ENCODE results near the gene DAGLA. TPM values are rescaled to one million over a fixed set of nuclear protein-coding genes. Genes with fewer than 3 reads are reported as not detected.
A peak's percentile ranks its signal among the peaks of the same experiment; 100 is the strongest.

The DAGLA gene, protein sequence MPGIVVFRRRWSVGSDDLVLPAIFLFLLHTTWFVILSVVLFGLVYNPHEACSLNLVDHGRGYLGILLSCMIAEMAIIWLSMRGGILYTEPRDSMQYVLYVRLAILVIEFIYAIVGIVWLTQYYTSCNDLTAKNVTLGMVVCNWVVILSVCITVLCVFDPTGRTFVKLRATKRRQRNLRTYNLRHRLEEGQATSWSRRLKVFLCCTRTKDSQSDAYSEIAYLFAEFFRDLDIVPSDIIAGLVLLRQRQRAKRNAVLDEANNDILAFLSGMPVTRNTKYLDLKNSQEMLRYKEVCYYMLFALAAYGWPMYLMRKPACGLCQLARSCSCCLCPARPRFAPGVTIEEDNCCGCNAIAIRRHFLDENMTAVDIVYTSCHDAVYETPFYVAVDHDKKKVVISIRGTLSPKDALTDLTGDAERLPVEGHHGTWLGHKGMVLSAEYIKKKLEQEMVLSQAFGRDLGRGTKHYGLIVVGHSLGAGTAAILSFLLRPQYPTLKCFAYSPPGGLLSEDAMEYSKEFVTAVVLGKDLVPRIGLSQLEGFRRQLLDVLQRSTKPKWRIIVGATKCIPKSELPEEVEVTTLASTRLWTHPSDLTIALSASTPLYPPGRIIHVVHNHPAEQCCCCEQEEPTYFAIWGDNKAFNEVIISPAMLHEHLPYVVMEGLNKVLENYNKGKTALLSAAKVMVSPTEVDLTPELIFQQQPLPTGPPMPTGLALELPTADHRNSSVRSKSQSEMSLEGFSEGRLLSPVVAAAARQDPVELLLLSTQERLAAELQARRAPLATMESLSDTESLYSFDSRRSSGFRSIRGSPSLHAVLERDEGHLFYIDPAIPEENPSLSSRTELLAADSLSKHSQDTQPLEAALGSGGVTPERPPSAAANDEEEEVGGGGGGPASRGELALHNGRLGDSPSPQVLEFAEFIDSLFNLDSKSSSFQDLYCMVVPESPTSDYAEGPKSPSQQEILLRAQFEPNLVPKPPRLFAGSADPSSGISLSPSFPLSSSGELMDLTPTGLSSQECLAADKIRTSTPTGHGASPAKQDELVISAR
- total RNA-seq: 2.9 and 3.6 TPM in 2 replicates

DNA sequence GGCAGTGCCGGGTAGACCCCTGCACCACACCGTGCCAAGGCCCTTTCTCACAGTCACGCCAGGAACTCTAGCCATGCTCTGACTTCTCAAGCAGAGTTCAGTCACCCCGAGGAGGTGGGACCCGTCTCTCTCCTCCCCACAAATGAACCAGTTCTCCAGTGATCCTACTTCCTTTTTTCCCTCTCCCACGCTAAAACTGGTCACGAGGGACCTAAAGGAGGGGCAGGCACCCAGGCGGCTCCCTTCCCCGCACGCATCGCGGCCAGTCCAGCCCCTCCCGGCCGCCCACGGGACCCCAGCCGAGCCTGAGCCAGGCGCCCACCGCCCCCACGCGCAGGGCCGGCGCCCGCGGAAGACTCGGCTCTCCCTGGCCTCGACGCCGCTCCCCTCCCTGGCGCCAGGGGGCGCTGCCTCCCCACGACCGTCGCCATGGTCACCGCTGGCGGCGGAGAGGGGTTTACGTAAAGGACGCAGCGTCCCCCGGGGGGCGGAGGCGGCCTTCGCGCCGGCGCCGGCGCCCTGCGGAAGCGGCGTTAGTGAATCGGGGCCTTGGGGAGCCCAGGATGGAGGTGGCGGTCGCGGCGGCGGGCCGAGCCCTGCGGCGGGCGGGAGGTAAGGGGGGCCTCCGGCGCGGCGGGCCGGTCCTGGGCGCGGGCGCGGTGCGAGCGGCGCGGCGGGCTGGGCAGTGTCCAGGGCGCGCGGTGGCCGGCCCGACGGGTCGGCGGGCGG lies at the start of gene DAGLA:
DAGLA (plus strand) TSS at position 499 of the 729 bp plus-strand sequence. CDS start 39,765 bp downstream, outside the sequence.
- no peaks in the 10 kb centered on the region for H3K9me3 ChIP-seq (ENCODE audit: low read depth, low read length)
- H3K79me2 ChIP-seq (ENCODE audit: insufficient read depth, low read length): peaks cover 33% of the 10 kb centered on the region
- no peaks in the 10 kb centered on the region for H3K36me3 ChIP-seq (ENCODE audit: insufficient read depth, low read length)
- H3K27me3 ChIP-seq (ENCODE audit: insufficient read depth, low read length): peaks cover 25% of the 10 kb centered on the region
- H3K4me2 ChIP-seq (ENCODE audit: insufficient read depth, low read length): peak within 1 kb of the TSS; percentile 94
- H2AFZ ChIP-seq (ENCODE audit: low read length): peak within 1 kb of the TSS; percentile 72
- H4K20me1 ChIP-seq (ENCODE audit: insufficient read depth, low read length): peaks cover 23% of the 10 kb centered on the region
- DNase-seq (ENCODE audit: insufficient read length, low spot score, missing footprints): peak; percentile 97
- peak within 1 kb of the TSS; percentile 81 for H3K4me3 ChIP-seq (ENCODE audit: insufficient read depth, low read length)
- H3K4me1 ChIP-seq (ENCODE audit: insufficient read depth, low read length): peaks cover 34% of the 10 kb centered on the region
- TF ChIP-seq, protein P1, sequence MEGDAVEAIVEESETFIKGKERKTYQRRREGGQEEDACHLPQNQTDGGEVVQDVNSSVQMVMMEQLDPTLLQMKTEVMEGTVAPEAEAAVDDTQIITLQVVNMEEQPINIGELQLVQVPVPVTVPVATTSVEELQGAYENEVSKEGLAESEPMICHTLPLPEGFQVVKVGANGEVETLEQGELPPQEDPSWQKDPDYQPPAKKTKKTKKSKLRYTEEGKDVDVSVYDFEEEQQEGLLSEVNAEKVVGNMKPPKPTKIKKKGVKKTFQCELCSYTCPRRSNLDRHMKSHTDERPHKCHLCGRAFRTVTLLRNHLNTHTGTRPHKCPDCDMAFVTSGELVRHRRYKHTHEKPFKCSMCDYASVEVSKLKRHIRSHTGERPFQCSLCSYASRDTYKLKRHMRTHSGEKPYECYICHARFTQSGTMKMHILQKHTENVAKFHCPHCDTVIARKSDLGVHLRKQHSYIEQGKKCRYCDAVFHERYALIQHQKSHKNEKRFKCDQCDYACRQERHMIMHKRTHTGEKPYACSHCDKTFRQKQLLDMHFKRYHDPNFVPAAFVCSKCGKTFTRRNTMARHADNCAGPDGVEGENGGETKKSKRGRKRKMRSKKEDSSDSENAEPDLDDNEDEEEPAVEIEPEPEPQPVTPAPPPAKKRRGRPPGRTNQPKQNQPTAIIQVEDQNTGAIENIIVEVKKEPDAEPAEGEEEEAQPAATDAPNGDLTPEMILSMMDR (IDR thresholded peaks at IDR 0.05; ENCODE audit: extremely low read depth, low read depth, low read length): peak; percentile 77
- H3K27ac ChIP-seq (ENCODE audit: low read depth, low read length): no peak within 1 kb of the TSS

DNA sequence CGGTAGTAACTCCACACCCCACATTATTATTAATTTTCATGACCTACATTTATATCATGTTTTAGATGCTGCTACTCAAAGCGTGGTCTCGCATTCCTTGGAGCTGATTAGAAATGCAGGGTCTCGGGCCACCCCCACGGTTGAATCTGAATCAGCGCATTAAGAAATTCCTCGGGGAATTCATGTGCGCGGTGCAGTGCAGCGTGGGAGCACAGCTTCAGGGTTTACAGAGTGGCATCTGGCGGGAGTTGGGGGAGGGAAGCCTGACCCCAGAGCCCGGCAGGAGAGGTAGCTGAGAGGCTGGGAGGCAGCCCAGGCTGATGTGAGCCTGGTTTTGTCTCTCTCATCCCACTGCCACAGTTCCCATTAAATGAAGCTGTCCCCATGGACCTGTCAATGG lies 48.1 kb upstream of the DAGLA start:
- no peaks in the 10 kb centered on the region for H3K79me2 ChIP-seq (ENCODE audit: insufficient read depth, low read length)
- peaks cover 20% of the 10 kb centered on the region for H3K4me1 ChIP-seq (ENCODE audit: insufficient read depth, low read length)
- no peaks in the 10 kb centered on the region for H3K36me3 ChIP-seq (ENCODE audit: insufficient read depth, low read length)
- peak; percentile 65 for DNase-seq (ENCODE audit: insufficient read length, low spot score, missing footprints)
- peak overlapping the region; percentile 22 for H3K4me2 ChIP-seq (ENCODE audit: insufficient read depth, low read length)
- no peaks in the 10 kb centered on the region for H4K20me1 ChIP-seq (ENCODE audit: insufficient read depth, low read length)
- H3K4me3 ChIP-seq (ENCODE audit: insufficient read depth, low read length): no peak overlapping the region
- H3K27ac ChIP-seq (ENCODE audit: low read depth, low read length): no peak overlapping the region
- no peaks in the 10 kb centered on the region for H3K27me3 ChIP-seq (ENCODE audit: insufficient read depth, low read length)
- no peaks in the 10 kb centered on the region for H3K9me3 ChIP-seq (ENCODE audit: low read depth, low read length)
- TF ChIP-seq, protein P1 (IDR thresholded peaks at IDR 0.05; ENCODE audit: extremely low read depth, low read depth, low read length): no peak
- H2AFZ ChIP-seq (ENCODE audit: low read length): no peak overlapping the region

DNA sequence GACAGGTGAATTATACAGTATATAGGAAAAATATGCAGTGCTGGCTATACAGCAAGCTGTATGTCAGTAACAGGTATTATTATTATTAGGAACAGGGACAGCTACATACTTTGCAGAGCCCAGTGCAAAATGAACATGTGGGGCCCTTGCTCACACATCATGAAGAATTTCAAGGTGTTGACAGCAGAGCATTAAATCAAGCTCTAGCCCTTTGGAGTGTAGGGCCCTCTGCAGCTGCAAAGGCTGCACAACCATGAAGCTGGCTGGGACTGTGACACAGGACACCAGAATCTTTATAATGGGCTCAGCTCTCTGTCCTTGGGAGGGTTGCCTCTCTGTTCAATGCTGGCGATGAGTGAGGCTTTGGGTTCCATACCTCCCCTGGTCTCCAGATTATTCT lies 44.9 kb upstream of the DAGLA start:
- H3K36me3 ChIP-seq (ENCODE audit: insufficient read depth, low read length): no peaks in the 10 kb centered on the region
- TF ChIP-seq, protein P1 (IDR thresholded peaks at IDR 0.05; ENCODE audit: extremely low read depth, low read depth, low read length): no peak
- DNase-seq (ENCODE audit: insufficient read length, low spot score, missing footprints): peak; percentile 43

More for the DNA sequence above, 44.9 kb upstream of the DAGLA start:
- Histone ChIP-seq H3K27ac (ENCODE audit: low read depth, low read length) (no peak overlapping the region), H2AFZ (ENCODE audit: low read length) (no peak overlapping the region), H3K27me3 (ENCODE audit: insufficient read depth, low read length) (no peaks in the 10 kb centered on the region), H4K20me1 (ENCODE audit: insufficient read depth, low read length) (no peaks in the 10 kb centered on the region), H3K4me2 (ENCODE audit: insufficient read depth, low read length) (no peak overlapping the region), H3K9me3 (ENCODE audit: low read depth, low read length) (no peaks in the 10 kb centered on the region), H3K79me2 (ENCODE audit: insufficient read depth, low read length) (no peaks in the 10 kb centered on the region), H3K4me1 (ENCODE audit: insufficient read depth, low read length) (peaks cover 15% of the 10 kb centered on the region), H3K4me3 (ENCODE audit: insufficient read depth, low read length) (no peak overlapping the region)

All from osteoblast (primary cell).